ENCODE measurements around the gene S100A5.

GRCh38 chr1:153546796-153547559 lies 6.2 kb upstream of the S100A5 start:
- TF ChIP-seq POU2F2 (IDR thresholded peaks at IDR 0.05; ENCODE audit: borderline replicate concordance, low read depth, low read length), result no peak
- no peak for TF ChIP-seq PKNOX1 (IDR thresholded peaks at IDR 0.05)
- no peak for TF ChIP-seq CHD1 (IDR thresholded peaks at IDR 0.05; ENCODE audit: low read depth, low read length)
- no peak for TF ChIP-seq CREM (IDR thresholded peaks at IDR 0.05; ENCODE audit: low read depth)
- TF ChIP-seq HSF1 (IDR thresholded peaks at IDR 0.05; ENCODE audit: low read depth, low read length), result no peak
- no peak for TF ChIP-seq CTCF (IDR thresholded peaks at IDR 0.05 in 2 of 3, conservative IDR thresholded peaks at IDR 0.05 in 1 of 3; ENCODE audit: control insufficient read depth in 2 of 3, extremely low read depth in 1 of 3, insufficient read depth in 1 of 3, low read depth in 3 of 3, low read length in 3 of 3)
- no peak for TF ChIP-seq REST (IDR thresholded peaks at IDR 0.05; ENCODE audit: low read depth, low read length)
- no peak for TF ChIP-seq RFX5 (IDR thresholded peaks at IDR 0.05; ENCODE audit: low read depth, low read length)
- no peak for TF ChIP-seq SRF (IDR thresholded peaks at IDR 0.05; ENCODE audit: low read depth in 2 of 2, low read length in 2 of 2)
- TF ChIP-seq RCOR1 (conservative IDR thresholded peaks at IDR 0.05; ENCODE audit: low read depth, low read length), result no peak

Data from GM12878 (cell line).